DOHH2 (cell line): ENCODE data around the gene CNOT2.

Experiments
- CTCF ChIP-seq: fragments of 200-600 bp; sonication (generic); IDR thresholded peaks from one replicate; pipeline ENCODE4 v1.5.1; 2014; ENCODE audit warnings: antibody characterized with exemption, mild to moderate bottlenecking, low read depth, low read length; ENCODE audit not compliant: poor library complexity, severe bottlenecking
- EZH2phosphoT487 ChIP-seq: fragments of 200-600 bp; sonication (generic); IDR thresholded peaks from 2 replicates; pipeline ENCODE4 v1.6.1; 2017; ENCODE audit warnings: borderline replicate concordance, mild to moderate bottlenecking, antibody characterized with exemption, low read length, moderate library complexity, mixed read lengths

GRCh38 chr12:70241845-70242244, 1.4 kb upstream of the CNOT2 start:
- TF ChIP-seq CTCF = no peak
- no peak for TF ChIP-seq EZH2phosphoT487
